Naive B cell (primary cell): Measurements from ENCODE around the gene LYRM9. TPM values are rescaled to one million over a fixed set of nuclear protein-coding genes. Genes with fewer than 3 reads are reported as not detected.
"Not testable (repeated sequence)": the region's sequence is repeated elsewhere in the genome, so short reads cannot be mapped to it uniquely, and the experiment has no call there.

Experiments
- ATAC-seq, 2 donors: fragments of 150-1000 bp; cut with Tn5 transposase; 2 replicates each; pipeline ENCODE4 v1.10.0; 2021; ENCODE audit warnings: low read depth in 2 of 2, mild to moderate bottlenecking in 2 of 2, moderate library complexity in 2 of 2
- DNase-seq: peaks from one replicate; pipeline ENCODE4 v3.0.0; 2022
- H3K27ac Mint-ChIP-seq, 6 donors: one replicate each; pipeline ENCODE4 v1.8.0; 2020 to 2022; ENCODE audit warnings: mild to moderate bottlenecking in 6 of 6, mixed read lengths in 6 of 6, moderate library complexity in 5 of 6, inconsistent platforms in 2 of 6
- H3K27me3 Mint-ChIP-seq, 3 donors: one replicate each; pipeline ENCODE4 v1.8.0; 2021 to 2022; ENCODE audit warnings: mixed read lengths in 3 of 3, mild to moderate bottlenecking in 1 of 3
- H3K36me3 Mint-ChIP-seq, 2 donors: one replicate each; pipeline ENCODE4 v1.8.0; 2020 to 2022; ENCODE audit warnings: mixed read lengths in 2 of 2, inconsistent platforms in 1 of 2, mild to moderate bottlenecking in 1 of 2
- H3K4me1 Mint-ChIP-seq, 3 donors: one replicate each; pipeline ENCODE4 v1.8.0; 2020 to 2022; ENCODE audit warnings: mixed read lengths in 3 of 3, inconsistent platforms in 1 of 3, mild to moderate bottlenecking in 1 of 3, moderate library complexity in 1 of 3
- H3K4me3 Mint-ChIP-seq, 8 donors: one replicate each; pipeline ENCODE4 v1.8.0; 2020 to 2022; ENCODE audit warnings: mild to moderate bottlenecking in 8 of 8, mixed read lengths in 8 of 8, moderate library complexity in 8 of 8, inconsistent platforms in 2 of 8
- H3K9me3 Mint-ChIP-seq, 7 donors: one replicate each; pipeline ENCODE4 v1.8.0; 2020 to 2022; ENCODE audit warnings: mixed read lengths in 7 of 7, mild to moderate bottlenecking in 5 of 7, inconsistent platforms in 2 of 7, moderate library complexity in 1 of 7
- polyA plus RNA-seq, 6 donors: library from polyadenylated mRNA; unstranded; fragments of 300-500 nt; fragmentation: Illumina TruSeq; gene quantifications; one replicate each; pipeline ENCODE4 v1.2.3, GENCODE V29; 2021; ENCODE audit warnings: low read depth in 6 of 6

LYRM9 gene
- polyA plus RNA-seq, 6 donors from 2014 or later: 16.7 to 29.0 (median 25.3) TPM

- peaks cover 10 to 25% (median 18%) of the 10 kb centered on the region in 3 donors for H3K27me3 Mint-ChIP-seq
- no peaks in the 10 kb centered on the region for H3K4me1 Mint-ChIP-seq
- no peak overlapping the region for H3K27ac Mint-ChIP-seq
- ATAC-seq (no peak), DNase-seq (no peak)
- peaks cover 0 to 4% (median 0%) of the 10 kb centered on the region in 7 donors for H3K9me3 Mint-ChIP-seq
- peaks cover 0 to 10% of the 10 kb centered on the region in 2 donors for H3K36me3 Mint-ChIP-seq
- no peak overlapping the region for H3K4me3 Mint-ChIP-seq
Observed at GRCh38 chr17:27858621-27859305, 34.4 kb downstream of the LYRM9 start.

- Mint-ChIP-seq H3K9me3 (peaks cover 0 to 4% (median 0%) of the 10 kb centered on the region in 7 donors), H3K4me1 (no peaks in the 10 kb centered on the region), H3K36me3 (peaks cover 0 to 10% of the 10 kb centered on the region in 2 donors), H3K27ac (no peak overlapping the region), H3K4me3 (no peak overlapping the region), H3K27me3 (peaks cover 10 to 37% (median 18%) of the 10 kb centered on the region in 3 donors)
- no peak for ATAC-seq
- DNase-seq: no peak
Observed at GRCh38 chr17:27856676-27857432, 36.3 kb downstream of the LYRM9 start.

GRCh38 chr17:27855454-27855853, 37.7 kb downstream of the LYRM9 start:
- DNase-seq: no peak
- no peak for ATAC-seq
- no peak overlapping the region for H3K27ac Mint-ChIP-seq
- no peaks in the 10 kb centered on the region for H3K4me1 Mint-ChIP-seq
- peaks cover 0 to 10% of the 10 kb centered on the region in 2 donors for H3K36me3 Mint-ChIP-seq
- H3K9me3 Mint-ChIP-seq: peaks cover 0 to 4% (median 0%) of the 10 kb centered on the region in 7 donors
- H3K4me3 Mint-ChIP-seq: no peak overlapping the region
- H3K27me3 Mint-ChIP-seq: peaks cover 10 to 38% (median 18%) of the 10 kb centered on the region in 3 donors

- no peaks in the 10 kb centered on the region for H3K4me1 Mint-ChIP-seq
- peaks cover 0 to 10% of the 10 kb centered on the region in 2 donors for H3K36me3 Mint-ChIP-seq
- ATAC-seq (no peak), DNase-seq (no peak)
- H3K9me3 Mint-ChIP-seq: peaks cover 0 to 4% (median 0%) of the 10 kb centered on the region in 7 donors
- H3K27ac Mint-ChIP-seq: no peak overlapping the region
- no peak overlapping the region for H3K4me3 Mint-ChIP-seq
- peaks cover 10 to 34% (median 18%) of the 10 kb centered on the region in 3 donors for H3K27me3 Mint-ChIP-seq
Observed at GRCh38 chr17:27854163-27854562, 39.0 kb downstream of the LYRM9 start.

GRCh38 chr17:27853091-27853490, 40.1 kb downstream of the LYRM9 start:
- Mint-ChIP-seq H3K9me3 (peaks cover 0 to 4% (median 0%) of the 10 kb centered on the region in 7 donors), H3K36me3 (peaks cover 0 to 10% of the 10 kb centered on the region in 2 donors), H3K27ac (no peak overlapping the region), H3K27me3 (peaks cover 14 to 43% (median 18%) of the 10 kb centered on the region in 3 donors), H3K4me3 (no peak overlapping the region), H3K4me1 (no peaks in the 10 kb centered on the region)
- ATAC-seq (no peak), DNase-seq (no peak)

- ATAC-seq: no peak
- H3K36me3 Mint-ChIP-seq: peaks cover 0 to 7% of the 10 kb centered on the region in 2 donors
- peaks cover 0 to 11% (median 4%) of the 10 kb centered on the region in 7 donors for H3K9me3 Mint-ChIP-seq
Observed at GRCh38 chr17:27849474-27850185, 43.5 kb downstream of the LYRM9 start.

DNA sequence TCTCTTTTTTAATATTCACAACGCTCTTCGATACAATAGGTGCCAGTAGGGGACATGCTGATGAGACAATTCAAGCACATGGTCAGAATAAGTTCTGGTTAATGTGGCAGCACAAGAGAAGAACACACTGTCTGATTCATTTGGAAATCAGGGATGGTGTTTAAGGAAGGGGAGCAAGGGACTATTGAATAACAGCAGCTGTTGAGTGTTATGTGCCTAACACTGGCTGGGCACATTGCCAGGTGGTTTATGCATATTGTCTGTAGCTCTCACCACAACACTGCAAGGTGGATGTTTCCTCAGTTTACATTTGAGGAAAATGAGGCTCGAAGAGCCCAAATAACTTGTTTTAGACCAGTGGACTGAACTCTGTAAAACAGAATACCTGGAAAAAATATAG, 44.2 kb downstream of the LYRM9 start:
- Mint-ChIP-seq H3K27me3 (peaks cover 1 to 30% (median 5%) of the 10 kb centered on the region in 3 donors), H3K9me3 (peaks cover 0 to 11% (median 0%) of the 10 kb centered on the region in 7 donors), H3K27ac (no peak overlapping the region), H3K4me3 (peak overlapping the region in 1 of 8 donors; percentile 56), H3K4me1 (peaks cover 13 to 22% (median 14%) of the 10 kb centered on the region in 3 donors), H3K36me3 (peaks cover 0 to under 1% of the 10 kb centered on the region in 2 donors)
- DNase-seq (no peak), ATAC-seq (no peak)

More at GRCh38 chr17:27849474-27850185, 43.5 kb downstream of the LYRM9 start:
- H3K4me1 Mint-ChIP-seq: peaks cover 13 to 22% (median 14%) of the 10 kb centered on the region in 3 donors
- H3K27me3 Mint-ChIP-seq: peaks cover 8 to 37% (median 10%) of the 10 kb centered on the region in 3 donors
- no peak overlapping the region for H3K4me3 Mint-ChIP-seq
- DNase-seq: no peak
- H3K27ac Mint-ChIP-seq: no peak overlapping the region

DNA sequence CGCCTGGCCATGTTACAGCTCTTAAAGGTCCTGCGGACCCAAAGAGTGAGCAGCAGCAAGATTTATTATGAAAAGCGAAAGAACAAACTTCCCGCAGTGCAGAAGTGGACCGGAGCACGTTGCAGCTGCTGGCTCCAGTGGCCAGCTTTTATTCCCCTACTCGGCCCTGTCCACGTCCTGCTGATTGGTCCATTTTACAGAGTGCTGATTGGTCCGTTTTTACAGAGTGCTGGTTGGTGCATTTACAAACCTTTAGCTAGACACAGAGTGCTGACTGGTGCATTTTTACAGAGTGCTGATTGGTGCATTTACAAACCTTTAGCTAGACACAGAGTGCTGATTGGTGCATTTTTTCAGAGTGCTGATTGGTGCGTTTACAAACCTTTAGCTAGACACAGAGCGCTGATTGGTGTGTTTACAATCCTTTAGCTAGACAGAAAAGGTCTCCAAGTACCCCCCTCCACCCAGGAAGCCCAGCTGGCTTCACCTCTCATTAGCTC, 46.3 kb downstream of the LYRM9 start:
- peak overlapping the region; percentile 64 to 89 (median 76) for H3K4me3 Mint-ChIP-seq
- not testable (repeated sequence) for H3K36me3 Mint-ChIP-seq, ATAC-seq, DNase-seq
- H3K9me3 Mint-ChIP-seq: peaks cover 0 to 11% (median 0%) of the 10 kb centered on the region in 7 donors
- peak overlapping the region in 1 of 6 donors; percentile 67 for H3K27ac Mint-ChIP-seq
- H3K27me3 Mint-ChIP-seq: peaks cover 0 to 16% (median 5%) of the 10 kb centered on the region in 3 donors
- peaks cover 13 to 22% (median 14%) of the 10 kb centered on the region in 3 donors for H3K4me1 Mint-ChIP-seq

- Mint-ChIP-seq H3K4me3 (peak overlapping the region; percentile 70 to 89 (median 78)), H3K4me1 (peaks cover 13 to 22% (median 14%) of the 10 kb centered on the region in 3 donors), H3K27ac (peak overlapping the region in 3 of 6 donors; percentile 16 to 67 (median 54)), H3K27me3 (peaks cover 0 to 13% (median 5%) of the 10 kb centered on the region in 3 donors), H3K36me3 (no peaks in the 10 kb centered on the region), H3K9me3 (peaks cover 0 to 11% (median 0%) of the 10 kb centered on the region in 7 donors)
- ATAC-seq (no peak), DNase-seq (no peak)
Observed at GRCh38 chr17:27846042-27846655, 47.0 kb downstream of the LYRM9 start.

GRCh38 chr17:27845264-27846041, 47.7 kb downstream of the LYRM9 start:
- H3K27me3 Mint-ChIP-seq: peaks cover 0 to 13% (median 5%) of the 10 kb centered on the region in 3 donors
- H3K27ac Mint-ChIP-seq: peak overlapping the region in 3 of 6 donors; percentile 24 to 57 (median 54)
- DNase-seq (no peak), ATAC-seq (no peak)
- peaks cover 0 to 11% (median 0%) of the 10 kb centered on the region in 7 donors for H3K9me3 Mint-ChIP-seq
- H3K4me3 Mint-ChIP-seq: peak overlapping the region in 7 of 8 donors; percentile 39 to 89 (median 76)
- H3K4me1 Mint-ChIP-seq: peaks cover 13 to 22% (median 14%) of the 10 kb centered on the region in 3 donors
- H3K36me3 Mint-ChIP-seq: no peaks in the 10 kb centered on the region

GRCh38 chr17:27840688-27841087, 52.5 kb downstream of the LYRM9 start:
- peaks cover 10 to 14% (median 10%) of the 10 kb centered on the region in 3 donors for H3K4me1 Mint-ChIP-seq
- DNase-seq (no peak), ATAC-seq (no peak)
- H3K4me3 Mint-ChIP-seq: no peak overlapping the region
- no peaks in the 10 kb centered on the region for H3K27me3 Mint-ChIP-seq
- peak overlapping the region in 2 of 6 donors; percentile 35 to 57 for H3K27ac Mint-ChIP-seq
- no peaks in the 10 kb centered on the region for H3K9me3 Mint-ChIP-seq
- H3K36me3 Mint-ChIP-seq: no peaks in the 10 kb centered on the region

DNA sequence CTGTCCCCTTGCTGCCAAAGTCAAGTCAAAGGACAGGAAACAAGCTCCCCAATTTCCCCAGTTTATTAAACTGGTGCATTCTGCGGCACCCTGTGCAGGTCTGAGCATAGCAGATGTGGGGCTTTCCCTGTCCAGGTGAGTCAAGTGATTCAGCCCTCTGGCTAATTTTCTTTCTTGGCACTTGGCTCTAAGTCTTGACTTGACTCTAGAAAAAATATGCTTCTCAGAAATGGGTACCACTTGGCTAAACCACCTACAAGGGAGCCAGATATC, 52.8 kb downstream of the LYRM9 start:
- not testable (repeated sequence) for H3K36me3 Mint-ChIP-seq, DNase-seq, H3K27ac Mint-ChIP-seq, ATAC-seq, H3K4me3 Mint-ChIP-seq, H3K27me3 Mint-ChIP-seq, H3K9me3 Mint-ChIP-seq
- H3K4me1 Mint-ChIP-seq: peaks cover 7 to 11% (median 7%) of the 10 kb centered on the region in 3 donors
